HG02763 (cell line): Measurements from ENCODE around the gene SEC31A.
"Not testable (repeated sequence)": the region's sequence is repeated elsewhere in the genome, so short reads cannot be mapped to it uniquely, and the experiment has no call there.

Experiments
- ATAC-seq: cut with Tn5 transposase; IDR thresholded peaks from one replicate; pipeline ENCODE4 v1.9.1; 2021; ENCODE audit warnings: mild to moderate bottlenecking, moderate library complexity; ENCODE audit not compliant: unreplicated experiment

Gene SEC31A

DNA sequence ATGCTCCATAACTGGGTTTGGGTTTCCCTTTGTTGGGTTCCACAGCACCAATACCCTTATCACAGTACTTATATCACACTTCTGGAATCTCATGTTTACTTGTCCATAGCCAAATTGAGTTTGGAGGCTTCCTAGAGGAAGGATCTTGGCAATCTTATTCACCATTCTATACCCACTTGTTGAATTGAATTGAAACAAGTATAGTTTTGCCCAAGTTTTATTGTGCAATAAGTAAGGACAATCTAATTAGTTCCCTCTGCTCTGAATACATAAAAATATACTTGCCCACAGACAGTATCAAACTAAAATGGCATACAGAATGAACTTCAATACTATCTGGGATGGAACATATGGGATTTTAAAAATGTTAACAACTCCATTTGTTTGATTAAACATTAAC, 40.3 kb downstream of the SEC31A start:
- no peak for ATAC-seq

DNA sequence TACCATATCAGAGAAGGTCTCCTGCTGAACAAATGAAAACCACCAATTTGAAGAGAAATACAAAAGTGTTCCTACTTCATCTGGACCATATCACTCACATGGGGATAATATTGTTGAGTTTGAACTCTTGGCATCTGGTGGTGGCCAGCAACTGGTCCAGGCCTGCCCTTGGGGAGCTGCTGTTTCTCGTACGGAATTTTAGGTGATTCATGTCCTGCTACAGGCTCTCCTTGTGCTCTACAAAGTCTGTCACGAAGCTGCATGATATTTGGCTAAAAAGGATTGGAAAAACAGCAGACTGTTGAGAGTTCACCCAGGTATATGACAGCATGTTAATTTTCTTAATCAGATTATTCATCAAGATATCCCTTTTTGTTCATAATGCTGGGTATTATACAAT, 42.2 kb downstream of the SEC31A start:
- no peak for ATAC-seq

DNA sequence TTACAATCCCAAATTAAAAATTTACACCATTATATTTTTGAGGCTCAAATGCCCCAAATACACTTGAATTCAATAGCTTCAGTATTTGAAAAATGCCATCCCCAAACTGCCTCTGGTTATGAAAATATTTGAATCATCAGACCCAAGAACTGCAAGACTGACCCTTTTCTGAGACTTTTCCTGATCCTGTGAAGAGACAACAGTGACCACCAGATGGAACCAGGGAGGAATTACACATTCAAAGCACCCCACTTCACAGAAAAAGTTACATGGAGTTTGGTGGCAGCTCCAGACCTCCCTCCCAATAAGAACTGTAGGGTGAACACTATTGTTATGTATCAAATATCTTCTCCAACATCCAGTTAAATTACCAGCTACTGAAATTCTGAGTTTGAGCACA, 48.4 kb downstream of the SEC31A start:
- no peak for ATAC-seq

DNA sequence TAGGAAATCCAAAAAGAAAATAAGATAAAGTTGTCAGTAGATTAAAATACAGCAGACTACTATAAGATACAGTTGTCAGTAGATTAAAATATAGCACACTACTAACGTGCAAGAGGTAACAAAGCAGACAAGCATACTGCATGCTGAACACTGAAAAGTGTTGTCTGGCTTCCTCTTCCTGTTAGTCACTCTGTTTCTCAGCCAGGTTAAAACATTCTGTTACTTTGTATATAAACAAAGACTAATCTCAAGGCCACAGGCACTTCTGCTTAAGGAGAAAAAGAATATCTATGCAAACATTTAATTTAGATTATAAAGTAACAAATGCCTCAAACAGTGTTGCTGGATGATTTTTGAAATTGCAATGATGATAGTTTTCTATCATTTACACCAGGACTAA, 51.3 kb downstream of the SEC31A start:
- no peak for ATAC-seq

DNA sequence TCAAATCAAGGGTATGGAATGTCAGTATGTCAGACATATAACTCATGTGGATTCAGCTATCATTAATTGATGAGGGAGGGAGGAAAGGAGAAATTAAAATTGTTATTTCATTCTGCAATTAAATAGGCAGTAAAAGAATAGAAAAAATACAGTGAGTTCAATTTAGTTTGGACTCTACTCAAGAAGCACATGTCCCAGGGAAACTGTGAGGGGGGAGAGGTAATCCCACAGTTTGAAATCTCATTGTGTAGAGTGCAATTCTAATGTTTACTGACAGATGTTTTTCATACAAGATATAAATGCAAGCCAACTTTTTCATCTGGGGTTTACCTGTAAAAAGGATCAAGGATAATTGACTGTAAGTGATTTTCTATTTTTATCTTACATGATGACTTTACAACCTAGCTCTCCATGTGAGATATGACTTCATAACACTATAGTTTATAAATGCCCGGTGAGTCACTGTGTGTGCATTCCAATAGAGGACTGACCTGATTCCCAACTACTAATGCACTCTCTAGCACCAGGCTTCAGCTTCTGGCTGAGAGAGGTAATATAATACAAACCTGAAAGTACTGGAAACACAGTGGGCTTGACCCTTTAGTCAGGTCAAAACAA, 57.1 kb downstream of the SEC31A start:
- ATAC-seq = no peak

DNA sequence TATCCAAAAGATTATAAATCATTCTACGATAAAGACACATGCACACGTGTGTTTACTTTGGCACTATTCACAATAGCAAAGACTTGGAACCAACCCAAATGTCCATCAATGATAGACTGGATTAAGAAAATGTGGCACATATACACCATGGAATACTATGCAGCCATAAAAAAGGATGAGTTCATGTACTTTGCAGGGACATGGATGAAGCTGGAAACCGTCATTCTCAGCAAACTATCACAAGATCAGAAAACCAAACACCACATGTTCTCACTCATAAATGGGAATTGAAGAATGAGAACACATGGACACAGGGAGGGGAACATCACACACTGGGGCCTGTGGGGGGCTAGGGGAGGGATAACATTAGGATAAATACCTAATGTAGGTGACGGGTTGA, 57.9 kb downstream of the SEC31A start:
- not testable (repeated sequence) for ATAC-seq

DNA sequence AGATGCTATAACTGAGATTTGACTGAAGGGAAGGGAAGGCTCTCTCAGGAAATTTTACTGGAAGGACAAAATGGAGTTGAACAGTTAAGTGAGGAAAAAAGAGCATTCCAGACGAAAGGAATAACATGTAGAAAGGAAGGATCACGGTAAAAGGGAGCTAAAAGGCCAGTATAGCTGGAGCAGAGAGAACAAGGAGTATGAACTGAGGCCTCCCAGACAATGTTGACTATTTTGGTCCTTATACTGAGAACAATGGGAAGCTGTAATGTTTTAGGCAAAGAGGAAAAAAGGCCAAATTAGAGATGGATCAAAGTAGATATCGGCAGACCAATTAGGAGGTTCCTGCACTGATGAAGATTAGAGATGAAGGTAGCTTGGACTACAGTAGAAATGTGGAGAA, 65.5 kb downstream of the SEC31A start:
- ATAC-seq = no peak

DNA sequence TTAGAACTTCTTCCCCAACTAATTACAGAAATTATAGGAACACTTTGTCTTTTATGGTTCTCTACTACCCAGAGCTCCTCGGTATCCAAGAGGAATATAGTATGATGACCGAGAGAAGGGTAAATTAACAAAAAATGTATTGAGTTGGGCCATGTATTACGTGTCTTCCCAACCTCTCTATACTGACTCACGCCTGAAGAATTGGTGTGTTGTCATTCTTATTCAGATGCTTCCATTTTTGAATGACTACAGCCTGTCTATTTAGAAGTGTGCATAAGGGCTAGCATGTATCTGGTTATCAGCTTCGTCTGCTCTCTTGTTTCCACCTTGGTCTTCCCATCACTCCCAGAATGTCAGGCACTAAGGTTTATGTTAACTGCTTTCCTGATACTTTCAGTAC, 67.9 kb downstream of the SEC31A start:
- no peak for ATAC-seq

DNA sequence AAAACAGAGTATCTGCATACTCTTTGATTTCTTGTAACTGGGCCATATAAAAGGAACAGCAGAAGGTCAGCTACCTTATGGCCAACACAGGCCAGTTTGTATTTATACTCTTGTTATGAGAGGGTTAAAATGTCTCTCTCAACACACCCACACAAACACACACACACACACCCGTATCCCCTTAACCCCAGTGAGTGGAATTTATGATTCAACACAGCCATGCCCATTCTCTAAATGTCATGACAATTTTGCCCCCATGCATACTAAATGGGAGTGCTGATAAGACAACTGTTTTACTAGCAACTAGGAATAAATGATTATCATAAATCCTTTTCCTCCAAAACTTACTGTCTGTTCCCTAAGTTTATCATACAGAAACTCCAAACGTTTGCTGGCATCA, 70.3 kb downstream of the SEC31A start:
- ATAC-seq = no peak

DNA sequence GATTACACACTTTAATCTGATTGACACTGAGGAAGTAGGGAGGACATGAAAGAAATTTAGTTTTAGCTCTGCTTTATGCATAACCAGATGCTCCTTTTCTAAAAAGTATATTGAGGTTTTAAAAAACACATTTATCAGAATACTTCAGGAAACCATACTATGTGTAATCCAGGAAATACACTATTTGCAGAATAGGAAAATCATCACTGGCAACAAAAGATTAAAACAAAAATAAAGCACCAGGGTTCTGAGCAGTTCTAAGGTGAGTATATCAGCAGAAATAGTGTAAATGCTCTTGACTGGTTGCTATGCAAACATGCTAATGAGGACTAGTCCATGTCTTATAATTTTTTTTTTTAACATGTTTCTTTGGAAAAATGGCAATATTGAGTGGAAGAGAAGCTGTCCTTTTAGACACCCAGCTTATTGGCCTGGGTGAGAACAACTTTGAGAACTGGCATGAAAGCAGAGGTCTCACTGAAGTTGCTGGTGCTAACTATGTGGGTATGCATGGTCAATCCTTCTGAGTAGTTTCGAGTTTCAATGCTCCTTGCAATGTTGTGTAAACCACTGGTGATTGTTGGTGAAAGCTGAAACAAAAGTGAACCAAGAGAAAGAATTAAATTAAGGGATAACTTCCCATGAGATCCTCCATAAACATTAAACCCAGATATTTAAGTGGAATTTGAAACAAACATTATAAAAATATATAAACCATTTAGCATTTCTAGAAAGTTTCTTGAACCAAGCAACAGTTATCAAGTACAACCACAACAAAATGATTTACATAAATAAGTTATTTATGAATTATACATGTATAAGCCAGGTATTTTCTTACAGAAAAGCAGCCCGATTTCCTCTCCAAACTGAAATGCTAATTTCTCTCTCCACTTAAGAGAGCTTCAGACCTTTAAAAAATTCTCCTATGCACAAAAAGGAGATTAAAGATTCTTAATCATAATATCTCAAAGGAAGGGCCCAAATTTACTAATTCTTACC, 72.0 kb downstream of the SEC31A start:
- no peak for ATAC-seq

DNA sequence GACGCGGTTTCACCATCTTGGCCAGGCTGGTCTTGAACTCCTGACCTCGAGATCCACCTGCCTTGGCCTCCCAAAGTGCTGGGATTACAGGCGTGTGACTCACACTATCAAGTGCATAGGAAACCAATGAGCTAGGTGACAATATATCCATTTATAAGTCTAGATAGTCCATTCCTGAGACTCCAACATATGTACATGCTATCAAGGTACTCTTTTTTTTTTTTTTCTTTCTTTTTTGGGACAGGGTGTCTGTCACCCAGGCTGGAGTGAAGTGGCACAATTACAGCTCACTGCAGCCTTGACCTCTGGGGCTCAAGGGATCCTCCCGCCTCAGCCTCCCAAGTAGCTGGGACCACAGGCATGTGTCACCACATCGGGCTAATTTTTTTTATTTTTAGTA, 74.1 kb downstream of the SEC31A start:
- ATAC-seq = not testable (repeated sequence)

DNA sequence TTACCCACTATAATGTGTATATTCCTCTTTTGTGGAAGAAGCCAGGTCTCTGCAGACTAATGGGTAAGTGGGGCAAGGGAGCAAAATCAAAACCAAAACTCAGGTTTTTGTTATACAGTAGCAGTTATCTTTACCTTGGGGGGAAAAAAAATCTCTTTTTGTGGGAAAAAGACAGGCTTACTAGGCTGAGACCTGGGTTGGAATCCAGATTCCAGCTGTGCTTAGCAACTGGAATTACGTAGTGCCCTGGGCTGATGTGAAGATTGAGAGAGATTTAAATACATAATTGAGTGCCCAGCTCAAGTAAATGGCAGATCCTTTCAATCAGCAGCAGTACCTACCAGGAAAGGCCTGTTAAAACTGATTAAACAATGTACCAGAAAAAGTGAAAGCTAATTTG, 76.9 kb downstream of the SEC31A start:
- no peak for ATAC-seq

DNA sequence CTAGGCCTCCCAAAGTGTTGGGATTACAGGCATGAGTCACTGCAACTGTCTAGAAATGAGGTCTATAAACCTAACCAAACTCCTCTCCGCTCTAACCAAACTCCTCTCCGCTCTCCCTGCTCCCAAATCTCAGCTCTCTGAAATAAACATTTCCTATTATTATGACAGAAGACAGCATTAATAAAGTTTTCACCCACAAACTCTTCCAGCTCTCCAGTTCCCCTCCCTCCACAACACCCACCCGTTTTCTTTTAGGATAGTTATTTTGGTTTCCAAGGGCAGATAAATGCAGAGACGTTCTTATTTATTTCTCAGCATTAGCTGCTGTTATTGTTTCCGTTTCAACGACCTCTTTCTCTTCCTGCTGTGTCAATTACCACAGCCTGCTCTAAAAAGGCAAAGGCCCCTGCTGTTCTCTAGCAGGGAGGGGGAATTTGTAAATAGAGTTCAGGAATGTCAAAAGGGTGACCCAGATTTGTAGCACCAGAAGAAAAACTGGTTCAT, 79.1 kb downstream of the SEC31A start:
- no peak for ATAC-seq

DNA sequence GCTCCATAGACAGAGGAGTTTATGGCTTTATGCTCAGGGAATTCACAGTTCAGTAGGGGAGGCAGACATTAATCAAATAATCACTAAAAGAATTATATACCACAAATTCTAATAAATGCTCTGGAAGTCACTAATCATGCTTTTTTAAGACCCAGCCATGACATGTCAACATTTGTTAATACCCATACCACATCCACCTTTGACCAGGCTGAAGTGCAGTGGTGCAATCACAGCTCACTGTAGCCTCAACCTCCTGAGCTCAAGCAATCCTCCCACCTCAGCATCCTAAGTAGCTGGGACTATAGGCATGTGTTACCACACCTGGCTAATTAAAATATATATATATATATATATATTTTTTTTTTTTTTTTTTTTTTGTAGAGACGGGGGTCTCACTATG, 79.6 kb downstream of the SEC31A start:
- no peak for ATAC-seq

DNA sequence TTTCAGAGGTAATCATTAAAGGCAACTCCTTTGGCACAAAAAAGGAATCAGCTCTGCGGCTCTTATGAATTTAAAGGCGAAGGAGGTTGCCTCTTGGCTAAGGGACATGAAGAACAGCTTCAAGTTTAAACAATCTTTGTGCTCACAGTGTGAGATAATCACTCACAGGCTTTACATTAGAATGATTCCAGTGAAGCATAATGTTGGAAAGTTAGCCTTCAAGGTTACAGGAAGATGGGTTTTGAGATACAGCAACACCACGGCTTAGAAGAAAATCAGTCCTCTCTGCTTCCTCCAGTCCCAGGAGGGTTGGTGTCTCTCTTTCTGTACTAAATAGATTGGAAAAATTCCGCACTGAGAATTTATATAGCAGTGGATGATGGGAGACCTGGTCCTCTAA, 80.8 kb downstream of the SEC31A start:
- ATAC-seq = no peak

DNA sequence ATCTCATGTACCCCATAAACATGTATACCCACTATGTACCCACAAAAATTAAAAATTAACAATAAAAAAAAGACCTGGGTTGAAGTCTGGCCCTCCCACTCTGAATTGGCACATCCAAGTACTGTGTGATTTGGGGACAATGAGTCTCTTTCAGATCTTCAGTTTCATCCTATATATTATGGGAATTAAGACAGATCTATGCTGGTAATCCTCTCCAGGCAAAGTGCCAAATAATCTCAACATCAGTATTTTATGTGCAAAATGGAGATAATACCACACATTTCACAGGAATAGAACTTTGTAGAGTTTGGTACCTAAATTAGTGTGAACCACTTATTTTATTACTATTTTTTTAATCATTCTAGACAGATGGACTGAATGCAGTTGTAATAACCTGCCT, 81.3 kb downstream of the SEC31A start:
- no peak for ATAC-seq

DNA sequence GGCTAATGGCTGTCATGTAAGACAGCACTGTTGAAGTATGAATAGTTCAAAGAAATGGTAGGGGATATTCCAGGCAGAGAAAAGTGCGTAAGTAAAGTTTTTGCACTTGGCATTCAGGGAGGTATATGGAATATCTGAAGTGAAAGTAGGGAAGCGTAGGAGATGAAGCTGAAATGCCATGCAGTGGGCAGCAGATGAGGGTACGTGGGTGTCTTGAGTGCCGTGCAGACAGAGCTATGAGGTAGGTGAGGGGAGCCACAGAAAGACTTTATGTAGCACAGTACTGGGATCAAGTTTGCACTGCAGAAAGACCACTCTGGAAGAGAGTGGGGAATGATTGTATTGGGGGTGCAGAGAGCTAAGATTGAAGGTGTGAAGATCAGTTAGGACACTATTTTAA, 87.2 kb downstream of the SEC31A start:
- no peak for ATAC-seq

DNA sequence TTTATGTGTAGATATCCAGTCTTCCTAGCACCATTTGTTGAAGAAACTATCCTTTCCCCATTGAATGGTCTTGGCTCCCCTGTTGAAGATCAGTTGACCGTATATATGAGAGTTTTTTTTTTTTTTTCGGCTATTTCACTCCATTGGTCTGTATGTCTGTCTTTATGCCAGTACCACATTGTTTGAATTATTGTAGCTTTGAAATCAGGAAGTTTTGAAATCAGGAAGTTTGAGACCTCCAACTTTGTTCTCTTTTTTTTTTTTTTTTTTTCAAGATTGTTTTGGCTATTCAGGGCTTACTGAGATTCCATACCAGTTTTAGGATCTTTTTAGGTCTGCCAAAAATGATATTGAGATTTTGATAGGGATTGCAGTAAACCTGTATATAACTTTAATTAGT, 88.0 kb downstream of the SEC31A start:
- ATAC-seq = no peak

DNA sequence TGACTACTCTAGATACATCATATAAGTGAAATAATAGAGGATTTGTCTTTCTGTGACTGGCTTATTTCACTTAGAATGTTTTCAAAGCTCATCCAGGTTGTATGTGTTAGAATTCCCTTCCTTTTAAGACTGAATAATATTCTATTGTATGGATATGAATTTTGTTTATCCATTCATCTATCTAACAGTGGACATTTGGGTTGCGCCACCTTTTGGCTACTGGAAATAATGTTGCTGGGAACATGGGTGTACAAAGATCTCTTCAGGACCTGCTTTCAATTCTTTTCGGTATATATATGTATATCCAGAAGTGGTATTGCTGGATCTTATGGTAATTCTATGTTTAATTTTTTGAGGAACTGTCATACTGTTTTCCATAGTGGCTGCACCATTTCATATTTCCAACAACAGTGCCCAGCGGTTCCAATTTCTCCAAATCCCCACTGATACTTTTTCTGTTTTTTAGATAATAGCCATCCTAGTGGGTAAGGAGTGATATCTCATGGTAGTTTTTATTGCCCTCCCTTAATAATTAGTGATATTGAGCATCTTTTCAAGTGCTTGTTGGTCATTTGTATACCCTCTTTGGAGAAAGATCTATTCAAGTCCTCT, 88.9 kb downstream of the SEC31A start:
- ATAC-seq = no peak

DNA sequence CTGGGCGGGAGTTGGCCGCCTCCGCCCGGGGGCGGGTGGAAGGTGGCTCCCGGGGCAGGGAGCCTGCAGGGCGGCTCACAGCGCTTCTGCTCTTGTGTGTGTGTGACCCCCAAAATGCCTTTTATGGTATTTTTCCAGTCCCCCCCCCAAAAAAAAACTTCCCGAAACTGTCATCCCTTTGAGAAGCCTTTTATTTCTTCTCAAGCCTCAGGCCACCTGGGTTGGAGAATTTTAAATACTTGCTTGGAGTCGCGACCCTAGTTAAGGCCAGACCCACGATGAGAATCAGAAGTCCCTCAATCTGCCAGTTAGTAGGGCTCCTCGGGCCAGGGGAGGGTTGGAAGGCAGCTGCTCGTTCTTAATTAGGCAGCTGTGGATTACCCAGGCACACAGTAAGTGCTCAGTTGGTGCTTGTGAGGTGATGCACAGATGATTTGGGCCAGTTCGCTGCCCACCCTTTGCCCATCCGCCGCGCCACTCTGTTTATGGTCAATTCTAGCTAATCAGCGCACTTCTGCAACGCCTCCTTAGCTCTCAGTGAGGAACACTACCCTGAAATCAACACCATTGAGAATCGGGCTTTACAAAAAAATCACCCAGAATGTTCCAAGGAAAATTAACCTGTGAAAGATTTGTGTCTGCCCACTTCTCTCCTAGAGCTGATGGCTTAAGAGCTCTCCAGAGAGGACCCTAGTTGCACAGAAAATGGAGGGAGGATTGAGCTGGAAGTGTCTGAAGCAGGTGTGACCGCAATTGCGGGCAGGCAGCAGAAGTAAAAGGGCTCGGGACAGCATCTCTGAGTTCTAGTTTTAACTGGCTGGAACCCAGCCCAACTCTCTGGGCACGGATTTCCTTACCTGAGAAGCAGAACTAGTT, 91.7 kb downstream of the SEC31A start:
- no peak for ATAC-seq
